ENCODE measurements around the gene CTXND1. TPM values are rescaled to one million over a fixed set of nuclear protein-coding genes. Genes with fewer than 3 reads are reported as not detected.

CTXND1 gene
- total and polyA plus RNA-seq, 2 experiments from 2014 or later: 0.05 TPM; not detected in 1

GRCh38 chr15:80180468-80180867 is 71.5 kb downstream of the CTXND1 start (continued):
- no peak for TF ChIP-seq REST (IDR thresholded peaks at IDR 0.05; ENCODE audit: unreplicated experiment)
- TF ChIP-seq ETS1 (IDR thresholded peaks at IDR 0.05): no peak
- TF ChIP-seq EZH2phosphoT487 (IDR thresholded peaks at IDR 0.05; ENCODE audit: unreplicated experiment): no peak

GRCh38 chr15:80179935-80180334 is 72.1 kb downstream of the CTXND1 start:
- Histone ChIP-seq H3K9me2 (ENCODE audit: insufficient read depth) (no peaks in the 10 kb centered on the region), H2AFZ (no peak overlapping the region), H3K4me1 (ENCODE audit: insufficient read depth) (no peaks in the 10 kb centered on the region), H3K4me2 (no peak overlapping the region), H3K27me3 (ENCODE audit: insufficient read depth) (no peaks in the 10 kb centered on the region), H3K79me2 (replicated peaks; ENCODE audit: insufficient read depth) (no peaks in the 10 kb centered on the region), H3K36me3 (ENCODE audit: insufficient read depth) (no peaks in the 10 kb centered on the region; the same call in 1 of the 2 replicates), H3K4me3 (no peak overlapping the region), H3K27ac (ENCODE audit: low read depth) (no peak overlapping the region), H4K20me1 (replicated peaks; ENCODE audit: insufficient read depth) (no peaks in the 10 kb centered on the region), H3F3A (replicated peaks; ENCODE audit: low read depth) (no peaks in the 10 kb centered on the region)
- no peak overlapping the region for H3K4me3 Mint-ChIP-seq
- H3K27me3 Mint-ChIP-seq (ENCODE audit: insufficient read depth, low read depth, poor library complexity): peaks cover 1% of the 10 kb centered on the region
- H3K27ac Mint-ChIP-seq: no peak overlapping the region
- H3K36me3 Mint-ChIP-seq (ENCODE audit: low read depth): peaks cover 18% of the 10 kb centered on the region
- H3K4me1 Mint-ChIP-seq: no peaks in the 10 kb centered on the region
- H3K9me3 Mint-ChIP-seq: no peaks in the 10 kb centered on the region
- no peak for DNase-seq (ENCODE audit: low spot score)
- no peak for ATAC-seq
- TF ChIP-seq ETS1 (IDR thresholded peaks at IDR 0.05): no peak
- no peak for TF ChIP-seq CTCF (conservative IDR thresholded peaks at IDR 0.05; ENCODE audit: low read depth in 2 of 2)
- no peak for TF ChIP-seq EZH2 (IDR thresholded peaks at IDR 0.05; ENCODE audit: low read depth, unreplicated experiment)
- TF ChIP-seq REST (IDR thresholded peaks at IDR 0.05; ENCODE audit: unreplicated experiment): no peak
- no peak for TF ChIP-seq ZNF462 (CRISPR knock-in tag; IDR thresholded peaks at IDR 0.05)

Data from GM23338 (cell line).